Endothelial cell of umbilical vein (primary cell): ENCODE data around the gene SIGMAR1. TPM values are rescaled to one million over a fixed set of nuclear protein-coding genes. Genes with fewer than 3 reads are reported as not detected.

Source experiments
- BruUV-seq: library from RNA; stranded (reverse); fragments of 400-500 nt; replicated peaks from 2 replicates; lab custom pipeline; 2021; lab: Mats Ljungman, UMichigan
- CTCF ChIA-PET: fragments of 300-600, 350-600 bp; sonication (Branson Sonifier 250); formaldehyde crosslinking; loops from one replicate; lab custom pipeline; 2021; ENCODE audit warnings: antibody characterized with exemption, inconsistent platforms; lab: Charles Lee
- POLR2A ChIA-PET: fragments of 300-600, 350-600 bp; sonication (Branson Sonifier 250); formaldehyde crosslinking; loops from one replicate; lab custom pipeline; 2021; ENCODE audit warnings: antibody characterized with exemption, inconsistent platforms; lab: Charles Lee
- DNase-seq: peaks from one replicate; pipeline ENCODE4 v3.0.0-alpha.2; 2011; ENCODE audit warnings: low read depth, low spot score
- FAIRE-seq: peaks from 2 replicates; lab custom pipeline; 2011; peaks lifted over from hg19 to GRCh38; lab: Jason Lieb, UNC
- H2AFZ ChIP-seq: 2 replicates; pipeline ENCODE4 v1.6.0; 2012; ENCODE audit warnings: low read depth, low read length, control low read depth, inconsistent platforms
- H3K27ac ChIP-seq: 2 replicates; pipeline ENCODE4 v1.5.1; 2011; ENCODE audit warnings: low read depth, mild to moderate bottlenecking, control low read depth, low read length, moderate library complexity; ENCODE audit not compliant: insufficient read depth
- H3K27me3 ChIP-seq, 2 experiments: 2 replicates each; pipeline versions ENCODE4 v1.6.0 to v1.6.1; 2011; ENCODE audit warnings: low read length in 2 of 2, mixed read lengths in 1 of 2; ENCODE audit not compliant: control insufficient read depth in 2 of 2, insufficient read depth in 2 of 2
- H3K36me3 ChIP-seq, 2 experiments: 2 replicates in 1 of 2; 3 replicates in 1 of 2; pipeline ENCODE4 v1.5.1; 2011; ENCODE audit warnings: low read length in 2 of 2, mild to moderate bottlenecking in 1 of 2, moderate library complexity in 1 of 2; ENCODE audit not compliant: control insufficient read depth in 2 of 2, insufficient read depth in 2 of 2; ENCODE audit errors: extremely low read depth in 1 of 2
- H3K4me1 ChIP-seq: 3 replicates; pipeline ENCODE4 v1.5.1; 2011; ENCODE audit warnings: mild to moderate bottlenecking, low read length; ENCODE audit not compliant: control insufficient read depth, insufficient read depth; ENCODE audit errors: extremely low read depth
- H3K4me2 ChIP-seq: 2 replicates; pipeline ENCODE4 v1.6.1; 2011; ENCODE audit warnings: low read length, control low read depth, mixed read lengths; ENCODE audit not compliant: insufficient read depth
- H3K4me3 ChIP-seq, 3 experiments: fragments of 200-600 bp in 1 of 3; sonication (generic), shearing (Covaris generic) in 1 of 3; replicated peaks in 1 of 3; 2 replicates each; pipeline ENCODE4 v1.5.1; 2011 to 2016; ENCODE audit warnings: control low read depth in 3 of 3, low read length in 3 of 3, mild to moderate bottlenecking in 2 of 3, inconsistent platforms in 1 of 3, low read depth in 1 of 3, moderate library complexity in 1 of 3; ENCODE audit not compliant: insufficient read depth in 1 of 3
- H3K79me2 ChIP-seq: 2 replicates; pipeline ENCODE4 v1.6.0; 2012; ENCODE audit warnings: low read length, inconsistent platforms; ENCODE audit not compliant: control insufficient read depth, insufficient read depth
- H3K9ac ChIP-seq: replicated peaks from 2 replicates; pipeline ENCODE3; 2011; ENCODE audit warnings: low read length, control low read depth; ENCODE audit not compliant: insufficient read depth; ENCODE audit errors: extremely low read depth
- H3K9me1 ChIP-seq: replicated peaks from 3 replicates; pipeline ENCODE4 v1.6.0; 2011; ENCODE audit warnings: mild to moderate bottlenecking, low read length; ENCODE audit not compliant: control insufficient read depth, insufficient read depth; ENCODE audit errors: extremely low read depth
- H3K9me3 ChIP-seq: replicated peaks from 2 replicates; pipeline ENCODE4 v1.5.1; 2012; ENCODE audit warnings: low read length, inconsistent platforms; ENCODE audit not compliant: control insufficient read depth, insufficient read depth
- H4K20me1 ChIP-seq: replicated peaks from 2 replicates; pipeline ENCODE3; 2011; ENCODE audit warnings: mild to moderate bottlenecking, low read length; ENCODE audit not compliant: control insufficient read depth, insufficient read depth; ENCODE audit errors: extremely low read depth
- EZH2 ChIP-seq: IDR thresholded peaks from 2 replicates; pipeline ENCODE4 v1.6.1; 2012; ENCODE audit warnings: borderline replicate concordance, low read depth, mild to moderate bottlenecking, moderate library complexity, low read length, inconsistent platforms; ENCODE audit not compliant: severe bottlenecking
- FOS ChIP-seq: IDR thresholded peaks from 2 replicates; pipeline ENCODE4 v1.6.1; 2011; ENCODE audit warnings: mild to moderate bottlenecking, low read length, moderate library complexity, borderline replicate concordance; ENCODE audit not compliant: insufficient read depth
- GATA2 ChIP-seq: IDR thresholded peaks from 2 replicates; pipeline ENCODE4 v1.7.0; 2011; ENCODE audit warnings: low read depth, mild to moderate bottlenecking, moderate library complexity, mixed read lengths, low read length; ENCODE audit not compliant: insufficient read length, insufficient read depth
- JUN ChIP-seq: IDR thresholded peaks from 2 replicates; pipeline ENCODE4 v1.6.1; 2011; ENCODE audit warnings: borderline replicate concordance, low read depth; ENCODE audit not compliant: insufficient read length, insufficient read depth
- MAX ChIP-seq: IDR thresholded peaks from 2 replicates; pipeline ENCODE4 v1.6.1; 2011; ENCODE audit not compliant: insufficient read depth, insufficient read length
- MYC ChIP-seq: IDR thresholded peaks from one replicate; pipeline ENCODE4 v1.6.1; 2011; ENCODE audit warnings: mild to moderate bottlenecking, low read depth, low read length
- POLR2A ChIP-seq: IDR thresholded peaks from 2 replicates; pipeline ENCODE4 v1.6.1; 2012; ENCODE audit warnings: low read depth, mild to moderate bottlenecking, control low read depth, low read length
- POLR2AphosphoS5 ChIP-seq: IDR thresholded peaks from 2 replicates; pipeline ENCODE4 v1.6.1; 2012; ENCODE audit warnings: low read depth, mild to moderate bottlenecking, control low read depth, low read length, moderate library complexity; ENCODE audit not compliant: insufficient read depth
- dilution Hi-C: fragments of 300-500 bp; cut with MboI; formaldehyde crosslinking; loops from one replicate; pipeline ENCODE4 v1.15.0; 2019; ENCODE audit warnings: low sequenced_read_pairs; ENCODE audit not compliant: extremely low pct_ligation_motif_present
- intact Hi-C: fragments of 100-400 bp; cut with micrococcal nuclease; formaldehyde crosslinking; loops from one replicate; pipeline ENCODE4 v1.10.0; 2022
- polyA plus RNA-seq, 4 experiments: library from polyadenylated mRNA; depleted of rRNA in 3 of 4; stranded (reverse) in 3 of 4; unstranded in 1 of 4; fragments of >200 nt; gene quantifications; 2 replicates each; pipeline versions ENCODE4 v1.2.1 to v1.2.3, GENCODE V29; 2011 to 2012; ENCODE audit warnings: missing spikeins in 1 of 4
- total RNA-seq: library from RNA; stranded (reverse); gene quantifications from 2 replicates; pipeline ENCODE4 v1.2.3, GENCODE V29; 2021
- TF ChIP-seq, protein P1 (sequence below), 2 donors: IDR thresholded peaks; 1 replicate in 1 of 2; 2 replicates in 1 of 2; pipeline ENCODE4 v1.5.1; 2011; ENCODE audit warnings: low read length in 2 of 2, mild to moderate bottlenecking in 2 of 2, moderate library complexity in 2 of 2, control low read depth in 1 of 2, inconsistent platforms in 1 of 2, low read depth in 1 of 2; ENCODE audit not compliant: insufficient read depth in 1 of 2; ENCODE audit errors: extremely low read depth in 1 of 2

Gene SIGMAR1
- total and polyA plus RNA-seq, 2 donors (not counting 3 experiments of a cell fraction or from before 2014, with no cell fraction given): 78.4 to 81.2 TPM

DNA sequence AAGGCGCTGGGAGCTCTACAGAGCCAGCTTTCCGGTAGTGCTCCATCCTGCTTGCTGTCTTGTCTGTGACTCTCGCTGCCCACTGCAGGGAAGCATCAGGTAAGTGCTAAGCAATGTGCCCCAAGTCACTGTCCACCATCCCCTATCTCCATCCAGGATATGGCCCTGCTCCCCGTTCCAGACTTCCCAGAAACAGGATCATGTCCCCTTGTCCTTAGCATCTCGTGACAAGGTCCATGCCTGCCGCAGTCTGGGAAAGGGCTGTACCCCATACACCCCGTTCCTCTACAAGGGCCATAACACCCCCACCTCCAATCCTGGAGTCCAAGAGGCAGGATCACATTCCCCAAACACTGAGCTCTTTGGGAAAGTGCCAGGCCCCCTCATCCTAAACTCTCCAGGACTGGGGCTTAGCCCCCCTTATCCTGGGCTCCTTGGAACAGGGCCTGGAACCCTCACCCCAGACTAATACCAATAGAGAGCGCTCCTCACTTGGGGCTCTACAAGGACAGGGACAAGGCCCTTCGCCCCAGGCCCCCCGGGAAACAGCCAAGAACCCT, 26.3 kb downstream of the SIGMAR1 start:
- Histone ChIP-seq H3K27ac (peak overlapping the region; percentile 72), H3K79me2 (peaks cover 2% of the 10 kb centered on the region), H3K36me3 (peaks cover 0 to 5% of the 10 kb centered on the region in 2 experiments), H3K4me2 (peak overlapping the region; percentile 71), H4K20me1 (no peaks in the 10 kb centered on the region), H3K9ac (peak overlapping the region; percentile 93), H3K9me1 (no peaks in the 10 kb centered on the region), H3K4me3 (peak overlapping the region; percentile 41 to 79 (median 77)), H3K4me1 (peaks cover 13% of the 10 kb centered on the region), H2AFZ (peak overlapping the region; percentile 96), H3K27me3 (no peaks in the 10 kb centered on the region), H3K9me3 (no peaks in the 10 kb centered on the region)
- FAIRE-seq (no peak), DNase-seq (no peak)
- ChIA-PET CTCF (interaction anchor here (1.2 to 2.0 kb wide), 2 partner anchors 9 to 22 kb away, joined by 3 to 8 read pairs; partner anchors contain the start of gene DCTN3), POLR2A (interaction anchor here (1.5 kb wide), 1 partner anchor 24 kb away, joined by 3 read pairs; no protein-coding TSS in a partner anchor)
- TSS peak; percentile 47 for BruUV-seq
- intact Hi-C loops: loop anchor here (5.0 kb wide), 1 partner anchor 154 kb away; the partner anchor contains the start of genes DNAI1 and FAM219A
- dilution Hi-C loops: no loop called here
- TF ChIP-seq FOS (no peak), EZH2 (no peak), POLR2A (no peak), MYC (no peak), MAX (no peak), JUN (no peak), GATA2 (no peak), POLR2AphosphoS5 (no peak)
- TF ChIP-seq, protein P1, sequence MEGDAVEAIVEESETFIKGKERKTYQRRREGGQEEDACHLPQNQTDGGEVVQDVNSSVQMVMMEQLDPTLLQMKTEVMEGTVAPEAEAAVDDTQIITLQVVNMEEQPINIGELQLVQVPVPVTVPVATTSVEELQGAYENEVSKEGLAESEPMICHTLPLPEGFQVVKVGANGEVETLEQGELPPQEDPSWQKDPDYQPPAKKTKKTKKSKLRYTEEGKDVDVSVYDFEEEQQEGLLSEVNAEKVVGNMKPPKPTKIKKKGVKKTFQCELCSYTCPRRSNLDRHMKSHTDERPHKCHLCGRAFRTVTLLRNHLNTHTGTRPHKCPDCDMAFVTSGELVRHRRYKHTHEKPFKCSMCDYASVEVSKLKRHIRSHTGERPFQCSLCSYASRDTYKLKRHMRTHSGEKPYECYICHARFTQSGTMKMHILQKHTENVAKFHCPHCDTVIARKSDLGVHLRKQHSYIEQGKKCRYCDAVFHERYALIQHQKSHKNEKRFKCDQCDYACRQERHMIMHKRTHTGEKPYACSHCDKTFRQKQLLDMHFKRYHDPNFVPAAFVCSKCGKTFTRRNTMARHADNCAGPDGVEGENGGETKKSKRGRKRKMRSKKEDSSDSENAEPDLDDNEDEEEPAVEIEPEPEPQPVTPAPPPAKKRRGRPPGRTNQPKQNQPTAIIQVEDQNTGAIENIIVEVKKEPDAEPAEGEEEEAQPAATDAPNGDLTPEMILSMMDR (IDR thresholded peaks at IDR 0.05; ENCODE audit: extremely low read depth in 1 of 2, insufficient read depth in 1 of 2, low read depth in 1 of 2, low read length in 2 of 2): no peak
